ENCODE measurements around the gene PTPN4. TPM values are rescaled to one million over a fixed set of nuclear protein-coding genes. Genes with fewer than 3 reads are reported as not detected.

PTPN4 gene
- total RNA-seq, 6 donors from 2014 or later = 15.3 to 112 (median 35.9) TPM

GRCh38 chr2:119741001-119741400 is 18.7 kb upstream of the PTPN4 start:
- H3K27ac ChIP-seq = no peak overlapping the region
- no peak overlapping the region for H3K4me3 ChIP-seq
- no peaks in the 10 kb centered on the region for H3K27me3 ChIP-seq
- DNase-seq (no peak), ATAC-seq (ENCODE audit: low FRiP score in 2 of 2) (no peak)
- WGBS, 2 donors = 95% methylated on average over 3 of the region's 3 CpGs
- no peaks in the 10 kb centered on the region for H3K36me3 ChIP-seq
- TF ChIP-seq POLR2A (IDR thresholded peaks at IDR 0.05) (no peak), POLR2AphosphoS5 (IDR thresholded peaks at IDR 0.05) (no peak), CTCF (IDR thresholded peaks at IDR 0.05) (no peak), EP300 (IDR thresholded peaks at IDR 0.05) (no peak)
- H3K4me1 ChIP-seq = peaks cover 0 to 26% (median 2%) of the 10 kb centered on the region in 4 donors
- no peaks in the 10 kb centered on the region for H3K9me3 ChIP-seq

GRCh38 chr2:119741868-119742267 is 17.9 kb upstream of the PTPN4 start:
- DNase-seq (no peak), ATAC-seq (ENCODE audit: low FRiP score in 2 of 2) (no peak)
- WGBS, 2 donors = 82 to 91% methylated on average over 3 of the region's 3 CpGs
- H3K27me3 ChIP-seq = no peaks in the 10 kb centered on the region
- no peaks in the 10 kb centered on the region for H3K36me3 ChIP-seq
- H3K27ac ChIP-seq = no peak overlapping the region
- TF ChIP-seq POLR2A (IDR thresholded peaks at IDR 0.05) = no peak
- TF ChIP-seq POLR2AphosphoS5 (IDR thresholded peaks at IDR 0.05) = no peak
- no peak for TF ChIP-seq EP300 (IDR thresholded peaks at IDR 0.05)
- no peak for TF ChIP-seq CTCF (IDR thresholded peaks at IDR 0.05)
- H3K4me1 ChIP-seq = peaks cover 0 to 29% (median 2%) of the 10 kb centered on the region in 4 donors
- no peaks in the 10 kb centered on the region for H3K9me3 ChIP-seq
- no peak overlapping the region for H3K4me3 ChIP-seq

GRCh38 chr2:119744335-119744939 is 15.3 kb upstream of the PTPN4 start:
- peak; percentile 30 to 74 for TF ChIP-seq POLR2AphosphoS5 (IDR thresholded peaks at IDR 0.05)
- peak in 1 of 4 donors; percentile 77 for TF ChIP-seq EP300 (IDR thresholded peaks at IDR 0.05)
- no peak for TF ChIP-seq CTCF (IDR thresholded peaks at IDR 0.05)
- peak; percentile 36 to 86 for ATAC-seq (ENCODE audit: low FRiP score in 2 of 2)
- H3K27ac ChIP-seq = no peak overlapping the region
- peaks cover 0 to 21% (median 2%) of the 10 kb centered on the region in 4 donors for H3K4me1 ChIP-seq
- H3K4me3 ChIP-seq = no peak overlapping the region
- H3K9me3 ChIP-seq = no peaks in the 10 kb centered on the region
- H3K36me3 ChIP-seq = no peaks in the 10 kb centered on the region
- DNase-seq = peak in 1 of 2 donors; percentile 77
- WGBS, 2 donors = 49 to 65% methylated on average over 2 of the region's 2 CpGs
- H3K27me3 ChIP-seq = no peaks in the 10 kb centered on the region

DNA sequence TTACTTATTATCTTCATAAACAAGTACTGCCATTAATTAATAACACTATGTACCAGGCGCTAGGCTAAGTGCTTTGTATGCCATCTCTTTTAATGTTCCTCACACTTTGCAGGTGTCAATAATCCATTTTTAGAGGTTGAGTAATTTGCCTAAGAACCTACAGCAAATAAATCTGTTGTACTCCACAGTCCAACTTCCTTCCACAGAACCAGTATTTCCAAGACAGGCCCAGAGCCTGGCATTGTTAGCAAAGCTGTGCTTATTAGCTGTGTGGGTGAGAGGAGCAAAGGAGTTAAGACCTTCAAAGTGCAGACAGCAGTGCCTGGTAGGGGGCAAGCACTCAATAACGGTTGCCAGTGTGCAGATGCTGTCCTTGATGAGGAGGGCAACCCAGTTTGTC is 14.2 kb upstream of the PTPN4 start:
- DNase-seq (no peak), ATAC-seq (ENCODE audit: low FRiP score in 2 of 2) (no peak)
- 64 to 75% methylated on average over 2 of the region's 2 CpGs for WGBS, 2 donors
- no peak overlapping the region for H3K4me3 ChIP-seq
- H3K4me1 ChIP-seq = peaks cover 0 to 21% (median 2%) of the 10 kb centered on the region in 4 donors
- no peaks in the 10 kb centered on the region for H3K36me3 ChIP-seq
- no peaks in the 10 kb centered on the region for H3K9me3 ChIP-seq
- H3K27me3 ChIP-seq = no peaks in the 10 kb centered on the region
- H3K27ac ChIP-seq = peak overlapping the region in 1 of 4 donors; percentile 27
- TF ChIP-seq CTCF (IDR thresholded peaks at IDR 0.05) (no peak), POLR2AphosphoS5 (IDR thresholded peaks at IDR 0.05) (no peak), POLR2A (IDR thresholded peaks at IDR 0.05) (no peak), EP300 (IDR thresholded peaks at IDR 0.05) (no peak)
